H1 (cell line): Measurements from ENCODE around the gene OR56A1.

ENCODE experiments used
- CTCF ChIP-seq, 3 experiments: IDR thresholded peaks; 1 replicate in 2 of 3; 2 replicates in 1 of 3; pipeline versions ENCODE4 v1.5.1 to v1.6.1; 2011; ENCODE audit warnings: low read length in 3 of 3, mild to moderate bottlenecking in 3 of 3, inconsistent platforms in 2 of 3, low read depth in 1 of 3, moderate library complexity in 1 of 3; ENCODE audit not compliant: insufficient read depth in 1 of 3; ENCODE audit errors: control extremely low read depth in 1 of 3
- EGR1 ChIP-seq: IDR thresholded peaks from 2 replicates; pipeline ENCODE4 v1.6.1; 2011; ENCODE audit warnings: low read depth, low read length, borderline replicate concordance
- EZH2 ChIP-seq: fragments of 200-600 bp; sonication (generic); IDR thresholded peaks from 2 replicates; pipeline ENCODE4 v1.7.1; 2012; ENCODE audit warnings: low read depth, mild to moderate bottlenecking, moderate library complexity, low read length, inconsistent platforms; ENCODE audit not compliant: severe bottlenecking
- MAX ChIP-seq: IDR thresholded peaks from 2 replicates; pipeline ENCODE4 v1.6.1; 2012; ENCODE audit warnings: inconsistent platforms
- POLR2A ChIP-seq, 2 experiments: IDR thresholded peaks; 1 replicate in 1 of 2; 2 replicates in 1 of 2; pipeline ENCODE4 v1.6.1; 2011; ENCODE audit warnings: low read depth in 2 of 2, low read length in 2 of 2, mild to moderate bottlenecking in 2 of 2; ENCODE audit errors: control extremely low read depth in 1 of 2
- RAD21 ChIP-seq, 2 experiments: IDR thresholded peaks in 1 of 2; conservative IDR thresholded peaks in 1 of 2; 2 replicates each; pipeline ENCODE4 v1.6.1; 2011; ENCODE audit warnings: low read depth in 2 of 2, low read length in 2 of 2, improper control_type of control experiment in 1 of 2, inconsistent platforms in 1 of 2, mild to moderate bottlenecking in 1 of 2, moderate library complexity in 1 of 2
- SP2 ChIP-seq: IDR thresholded peaks from 2 replicates; pipeline ENCODE4 v1.6.1; 2012; ENCODE audit warnings: mild to moderate bottlenecking, low read length, inconsistent platforms
- TEAD4 ChIP-seq: IDR thresholded peaks from 2 replicates; pipeline ENCODE4 v1.6.1; 2012; ENCODE audit warnings: low read depth, low read length, inconsistent platforms, mixed read lengths

- TF ChIP-seq MAX (no peak), CTCF (IDR thresholded peaks at IDR 0.05; ENCODE audit: control extremely low read depth in 1 of 3, insufficient read depth in 1 of 3, low read depth in 1 of 3, low read length in 3 of 3) (no peak), POLR2A (IDR thresholded peaks at IDR 0.05; ENCODE audit: control extremely low read depth in 1 of 2, low read depth in 2 of 2, low read length in 2 of 2) (no peak), SP2 (no peak), RAD21 (IDR thresholded peaks at IDR 0.05 in 1 of 2, conservative IDR thresholded peaks at IDR 0.05 in 1 of 2; ENCODE audit: low read depth in 2 of 2, low read length in 2 of 2) (no peak), EZH2 (no peak), TEAD4 (no peak), EGR1 (no peak)
These were observed 24.2 kb downstream of the OR56A1 start for GRCh38 chr11:6006395-6006794.
